H9 (cell line): ENCODE measurements around the gene SNHG17. TPM values are rescaled to one million over a fixed set of nuclear protein-coding genes. Genes with fewer than 3 reads are reported as not detected.

Source experiments
- DNase-seq: peaks from one replicate; pipeline ENCODE4 v3.0.0-alpha.2; 2017
- H2AFZ ChIP-seq: one replicate; pipeline ENCODE4 v1.6.1; 2013; ENCODE audit warnings: mild to moderate bottlenecking, low read length, control low read depth, moderate library complexity
- H2AK5ac ChIP-seq: 2 replicates; pipeline ENCODE4 v1.6.1; 2013; ENCODE audit warnings: low read length, control low read depth, mixed read lengths; ENCODE audit not compliant: insufficient read length
- H2BK120ac ChIP-seq: one replicate; pipeline ENCODE4 v1.6.1; 2013; ENCODE audit warnings: low read depth, mild to moderate bottlenecking, low read length, control low read depth, inconsistent platforms; ENCODE audit not compliant: poor library complexity, severe bottlenecking
- H2BK12ac ChIP-seq: 2 replicates; pipeline ENCODE4 v1.6.1; 2013; ENCODE audit warnings: low read length, control low read depth, mixed read lengths, low read depth; ENCODE audit not compliant: insufficient read length
- H2BK15ac ChIP-seq: 2 replicates; pipeline ENCODE4 v1.6.1; 2013; ENCODE audit warnings: low read depth, low read length, control low read depth
- H2BK20ac ChIP-seq: one replicate; pipeline ENCODE4 v1.6.1; 2013; ENCODE audit warnings: low read depth, mild to moderate bottlenecking, low read length, control low read depth, inconsistent platforms; ENCODE audit not compliant: poor library complexity, severe bottlenecking
- H2BK5ac ChIP-seq: 2 replicates; pipeline ENCODE4 v1.6.1; 2013; ENCODE audit warnings: low read length, control low read depth, mixed read lengths; ENCODE audit not compliant: insufficient read length
- H3K14ac ChIP-seq: 2 replicates; pipeline ENCODE4 v1.6.1; 2013; ENCODE audit warnings: low read length, control low read depth; ENCODE audit not compliant: insufficient read depth
- H3K18ac ChIP-seq: 2 replicates; pipeline ENCODE4 v1.6.1; 2013; ENCODE audit warnings: low read depth, mild to moderate bottlenecking, mixed read lengths, low read length, control low read depth; ENCODE audit not compliant: insufficient read length
- H3K23ac ChIP-seq: 2 replicates; pipeline ENCODE4 v1.6.1; 2013; ENCODE audit warnings: low read length, control low read depth, mixed read lengths, low read depth; ENCODE audit not compliant: insufficient read length
- H3K23me2 ChIP-seq: 2 replicates; pipeline ENCODE4 v1.6.1; 2013; ENCODE audit warnings: low read depth, mild to moderate bottlenecking, mixed read lengths, low read length, control low read depth; ENCODE audit not compliant: insufficient read length, poor library complexity, severe bottlenecking
- H3K27ac ChIP-seq: 2 replicates; pipeline ENCODE4 v1.5.1; 2013; ENCODE audit warnings: low read length, control low read depth, mixed read lengths, low read depth; ENCODE audit not compliant: insufficient read length
- H3K27me3 ChIP-seq: 2 replicates; pipeline ENCODE4 v1.6.1; 2013; ENCODE audit warnings: low read length, control low read depth, inconsistent platforms; ENCODE audit not compliant: insufficient read depth
- H3K4ac ChIP-seq: 2 replicates; pipeline ENCODE4 v1.6.1; 2013; ENCODE audit warnings: low read depth, mild to moderate bottlenecking, control low read depth, inconsistent platforms, low read length, moderate library complexity
- H3K4me1 ChIP-seq: 2 replicates; pipeline ENCODE4 v1.6.1; 2013; ENCODE audit warnings: low read length, control low read depth, inconsistent platforms; ENCODE audit not compliant: insufficient read depth
- H3K4me2 ChIP-seq: 2 replicates; pipeline ENCODE4 v1.6.1; 2013; ENCODE audit warnings: low read length, control low read depth, mixed read lengths; ENCODE audit not compliant: insufficient read length, insufficient read depth
- H3K56ac ChIP-seq: 2 replicates; pipeline ENCODE4 v1.6.1; 2013; ENCODE audit warnings: low read depth, mild to moderate bottlenecking, mixed read lengths, low read length, control low read depth; ENCODE audit not compliant: insufficient read length
- H3K79me1 ChIP-seq: 2 replicates; pipeline ENCODE4 v1.6.1; 2013; ENCODE audit warnings: low read depth, mild to moderate bottlenecking, moderate library complexity, low read length, control low read depth, inconsistent platforms; ENCODE audit not compliant: insufficient read depth, poor library complexity, severe bottlenecking
- H3K79me2 ChIP-seq: 2 replicates; pipeline ENCODE4 v1.6.1; 2013; ENCODE audit warnings: low read length, control low read depth, inconsistent platforms; ENCODE audit not compliant: insufficient read depth
- H3K9ac ChIP-seq: 2 replicates; pipeline ENCODE4 v1.6.1; 2013; ENCODE audit warnings: low read length, control low read depth, mixed read lengths; ENCODE audit not compliant: insufficient read length; ENCODE audit errors: extremely low read depth
- H3K9me3 ChIP-seq: one replicate; pipeline ENCODE4 v1.6.1; 2013; ENCODE audit warnings: low read depth, low read length, inconsistent platforms; ENCODE audit not compliant: control insufficient read depth
- H3T11ph ChIP-seq: one replicate; pipeline ENCODE4 v1.6.1; 2013; ENCODE audit warnings: mild to moderate bottlenecking, low read length, control low read depth, inconsistent platforms
- H4K20me1 ChIP-seq: one replicate; pipeline ENCODE4 v1.6.1; 2013; ENCODE audit not compliant: control insufficient read depth, insufficient read length, insufficient read depth
- H4K5ac ChIP-seq: 2 replicates; pipeline ENCODE4 v1.6.1; 2013; ENCODE audit warnings: low read depth, mild to moderate bottlenecking, mixed read lengths, low read length, control low read depth; ENCODE audit not compliant: insufficient read length
- H4K8ac ChIP-seq: replicated peaks from 2 replicates; pipeline ENCODE4 v1.6.1; 2013; ENCODE audit warnings: low read length, control low read depth, mixed read lengths, low read depth; ENCODE audit not compliant: insufficient read length
- H4K91ac ChIP-seq: 2 replicates; pipeline ENCODE4 v1.6.1; 2013; ENCODE audit warnings: low read depth, mild to moderate bottlenecking, moderate library complexity, mixed read lengths, low read length, control low read depth; ENCODE audit not compliant: insufficient read length
- H3K27ac Mint-ChIP-seq, 3 experiments: 2 replicates in 2 of 3; 3 replicates in 1 of 3; pipeline ENCODE4 v1.8.0; 2020 to 2021; ENCODE audit warnings: mixed read lengths in 3 of 3, mild to moderate bottlenecking in 1 of 3, moderate library complexity in 1 of 3
- H3K27me3 Mint-ChIP-seq: 2 replicates; pipeline ENCODE4 v1.8.0; 2021; ENCODE audit warnings: low read depth, mild to moderate bottlenecking, moderate library complexity, mixed read lengths
- H3K36me3 Mint-ChIP-seq, 3 experiments: 2 replicates in 2 of 3; 3 replicates in 1 of 3; pipeline ENCODE4 v1.8.0; 2020 to 2021; ENCODE audit warnings: low read depth in 3 of 3, mixed read lengths in 3 of 3; ENCODE audit not compliant: insufficient read depth in 1 of 3
- H3K4me1 Mint-ChIP-seq, 2 experiments: 2 replicates each; pipeline ENCODE4 v1.8.0; 2020; ENCODE audit warnings: mixed read lengths in 2 of 2
- H3K4me3 Mint-ChIP-seq, 2 experiments: 2 replicates in 1 of 2; 3 replicates in 1 of 2; pipeline ENCODE4 v1.8.0; 2020 to 2021; ENCODE audit warnings: mild to moderate bottlenecking in 2 of 2, mixed read lengths in 2 of 2, moderate library complexity in 1 of 2
- H3K9me3 Mint-ChIP-seq, 2 experiments: 2 replicates in 1 of 2; 3 replicates in 1 of 2; pipeline ENCODE4 v1.8.0; 2020; ENCODE audit warnings: mild to moderate bottlenecking in 2 of 2, mixed read lengths in 2 of 2, moderate library complexity in 1 of 2
- WGBS: extraction: QIAGEN DNeasy Blood & Tissue Kit; methylation state at CpG from one replicate; pipeline ENCODE4 v1.1.7; 2013; ENCODE audit warnings: missing lambda C conversion rate, low lambda C conversion rate, mixed read lengths; ENCODE audit not compliant: insufficient read length; ENCODE audit errors: extremely low coverage; 5-methylcytosine and 5-hydroxymethylcytosine counted together
- long read RNA-seq: library from polyadenylated mRNA; unstranded; transcript quantifications from one replicate; pipeline ENCODE4 v2.0.0, GENCODE V29; 2020
- total RNA-seq: library from RNA; stranded (reverse); gene quantifications from 2 replicates; pipeline ENCODE4 v1.2.1, GENCODE V29; 2021
- TF ChIP-seq, protein P1 (sequence below): fragments of 200-600 bp; sonication (generic); conservative IDR thresholded peaks from 3 replicates; pipeline ENCODE4 v1.8.0; 2021; ENCODE audit warnings: antibody characterized with exemption, mild to moderate bottlenecking

Gene SNHG17
- total RNA-seq = 70.1 and 74.8 TPM in 2 replicates
- long read RNA-seq, transcript SNHG17-206 (7 exons, 973 nt) = major isoform, 7 of 80 reads
- long read RNA-seq, partial matches to known transcripts = 6 of 80 reads
- long read RNA-seq, other reads (novel, unspliced or antisense) = 67 of 80 reads

DNA sequence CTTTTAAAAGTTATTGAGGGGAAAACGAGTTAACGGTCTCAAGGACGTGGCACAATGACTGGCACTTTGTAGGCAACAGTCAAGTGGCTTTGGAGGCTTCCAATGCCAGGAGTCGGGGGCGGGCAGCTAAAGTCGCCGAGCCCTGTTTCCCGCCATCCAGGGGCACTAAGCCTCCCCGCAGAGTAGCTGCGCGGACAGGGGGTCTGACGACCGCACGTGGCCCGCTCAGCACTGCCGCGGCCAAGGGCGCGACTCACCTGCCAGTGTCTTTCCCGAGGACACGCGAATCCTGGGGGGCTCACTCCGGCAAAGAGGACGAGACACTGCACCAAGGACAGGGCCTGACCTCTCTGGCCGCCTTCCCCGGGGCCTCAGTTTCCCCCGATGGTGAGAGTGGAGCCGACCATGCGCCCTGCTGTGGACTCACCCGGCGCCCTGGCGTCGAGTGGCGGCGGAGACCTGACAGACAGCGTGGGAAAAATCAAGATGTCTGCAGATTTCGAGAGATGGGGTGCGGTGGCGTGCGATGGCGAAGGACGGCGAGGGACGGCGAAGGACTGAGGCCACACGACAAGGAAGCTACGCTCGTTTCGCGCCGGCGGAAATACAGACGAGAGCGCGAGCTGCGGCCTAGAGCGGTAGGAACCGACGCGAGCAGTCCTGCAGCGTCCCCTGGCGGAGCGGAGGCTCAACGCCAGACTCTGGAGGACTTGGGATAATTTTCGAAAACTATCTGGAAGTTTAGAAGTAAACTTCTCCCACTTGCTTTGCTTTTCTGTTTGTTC is at the start of gene SNHG17:
SNHG17 (minus strand) TSS at position 559 of the 785 bp plus-strand sequence.
- Histone ChIP-seq H3K18ac (peak within 1 kb of the TSS; percentile 82), H2BK12ac (no peak within 1 kb of the TSS), H3K4me2 (peak within 1 kb of the TSS; percentile 73), H4K8ac (no peak within 1 kb of the TSS), H3K79me1 (peaks cover 13% of the 10 kb centered on the region), H3K23me2 (peaks cover 9% of the 10 kb centered on the region), H3K79me2 (peaks cover 44% of the 10 kb centered on the region; the same call in 1 of the 2 replicates), H3K4ac (peak within 1 kb of the TSS; percentile 59; the same call in 1 of the 2 replicates), H2BK15ac (no peak within 1 kb of the TSS), H3K4me1 (peaks cover 2% of the 10 kb centered on the region; the same call in 1 of the 2 replicates), H4K5ac (peak within 1 kb of the TSS; percentile 88), H2BK5ac (no peak within 1 kb of the TSS), H3K56ac (no peak within 1 kb of the TSS), H3K27me3 (no peaks in the 10 kb centered on the region), H3K27ac (peak within 1 kb of the TSS; percentile 16), H2AFZ (no peak within 1 kb of the TSS), H3K9ac (peak within 1 kb of the TSS; percentile 93), H2AK5ac (no peak within 1 kb of the TSS), H2BK20ac (no peak within 1 kb of the TSS), H4K20me1 (peaks cover 5% of the 10 kb centered on the region), H3T11ph (no peak within 1 kb of the TSS), H2BK120ac (peak within 1 kb of the TSS; percentile 8), H3K14ac (peak within 1 kb of the TSS; percentile 92), H3K9me3 (no peaks in the 10 kb centered on the region), H3K23ac (no peak within 1 kb of the TSS), H4K91ac (peak within 1 kb of the TSS; percentile 78)
- TF ChIP-seq, protein P1, sequence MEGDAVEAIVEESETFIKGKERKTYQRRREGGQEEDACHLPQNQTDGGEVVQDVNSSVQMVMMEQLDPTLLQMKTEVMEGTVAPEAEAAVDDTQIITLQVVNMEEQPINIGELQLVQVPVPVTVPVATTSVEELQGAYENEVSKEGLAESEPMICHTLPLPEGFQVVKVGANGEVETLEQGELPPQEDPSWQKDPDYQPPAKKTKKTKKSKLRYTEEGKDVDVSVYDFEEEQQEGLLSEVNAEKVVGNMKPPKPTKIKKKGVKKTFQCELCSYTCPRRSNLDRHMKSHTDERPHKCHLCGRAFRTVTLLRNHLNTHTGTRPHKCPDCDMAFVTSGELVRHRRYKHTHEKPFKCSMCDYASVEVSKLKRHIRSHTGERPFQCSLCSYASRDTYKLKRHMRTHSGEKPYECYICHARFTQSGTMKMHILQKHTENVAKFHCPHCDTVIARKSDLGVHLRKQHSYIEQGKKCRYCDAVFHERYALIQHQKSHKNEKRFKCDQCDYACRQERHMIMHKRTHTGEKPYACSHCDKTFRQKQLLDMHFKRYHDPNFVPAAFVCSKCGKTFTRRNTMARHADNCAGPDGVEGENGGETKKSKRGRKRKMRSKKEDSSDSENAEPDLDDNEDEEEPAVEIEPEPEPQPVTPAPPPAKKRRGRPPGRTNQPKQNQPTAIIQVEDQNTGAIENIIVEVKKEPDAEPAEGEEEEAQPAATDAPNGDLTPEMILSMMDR = peak; percentile 100
- H3K27me3 Mint-ChIP-seq = peaks cover 9% of the 10 kb centered on the region
- peaks cover 26 to 28% of the 10 kb centered on the region in 2 experiments for H3K4me1 Mint-ChIP-seq
- WGBS = no CpG with 5 or more reads among the region's 65 CpGs
- peak; percentile 91 for DNase-seq
- H3K36me3 Mint-ChIP-seq = peaks cover 43 to 47% (median 44%) of the 10 kb centered on the region in 3 experiments
- peaks cover 0 to 1% of the 10 kb centered on the region in 2 experiments; a peak in 1 of 5 replicates for H3K9me3 Mint-ChIP-seq
- H3K27ac Mint-ChIP-seq = peak within 1 kb of the TSS; percentile 99
- H3K4me3 Mint-ChIP-seq = peak within 1 kb of the TSS; percentile 96 to 98
